Measurements from ENCODE around the gene DCAF8. TPM values are rescaled to one million over a fixed set of nuclear protein-coding genes. Genes with fewer than 3 reads are reported as not detected.

The DCAF8 gene
- total RNA-seq, 1 experiment from 2014 or later = 126 TPM

DNA sequence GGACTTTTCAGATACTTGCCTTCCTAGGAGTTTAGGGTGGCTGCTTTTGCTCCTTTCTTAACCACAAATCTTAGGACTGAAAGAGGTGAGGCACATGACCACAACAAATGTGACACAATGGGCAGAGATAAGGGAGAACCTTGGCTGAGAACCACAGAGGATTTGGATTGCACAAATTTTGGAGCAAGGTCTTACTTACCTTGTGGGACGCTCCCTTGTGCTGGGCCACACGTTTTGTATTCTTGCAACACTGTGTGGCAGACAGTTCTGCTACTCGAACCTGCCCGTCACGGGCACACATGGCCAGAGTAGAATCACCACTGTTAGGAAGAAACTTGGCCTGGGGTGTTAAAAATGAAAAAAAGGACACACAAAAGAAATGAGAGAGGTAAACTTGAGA is 23.9 kb downstream of the DCAF8 start:
- TF ChIP-seq, protein P1, sequence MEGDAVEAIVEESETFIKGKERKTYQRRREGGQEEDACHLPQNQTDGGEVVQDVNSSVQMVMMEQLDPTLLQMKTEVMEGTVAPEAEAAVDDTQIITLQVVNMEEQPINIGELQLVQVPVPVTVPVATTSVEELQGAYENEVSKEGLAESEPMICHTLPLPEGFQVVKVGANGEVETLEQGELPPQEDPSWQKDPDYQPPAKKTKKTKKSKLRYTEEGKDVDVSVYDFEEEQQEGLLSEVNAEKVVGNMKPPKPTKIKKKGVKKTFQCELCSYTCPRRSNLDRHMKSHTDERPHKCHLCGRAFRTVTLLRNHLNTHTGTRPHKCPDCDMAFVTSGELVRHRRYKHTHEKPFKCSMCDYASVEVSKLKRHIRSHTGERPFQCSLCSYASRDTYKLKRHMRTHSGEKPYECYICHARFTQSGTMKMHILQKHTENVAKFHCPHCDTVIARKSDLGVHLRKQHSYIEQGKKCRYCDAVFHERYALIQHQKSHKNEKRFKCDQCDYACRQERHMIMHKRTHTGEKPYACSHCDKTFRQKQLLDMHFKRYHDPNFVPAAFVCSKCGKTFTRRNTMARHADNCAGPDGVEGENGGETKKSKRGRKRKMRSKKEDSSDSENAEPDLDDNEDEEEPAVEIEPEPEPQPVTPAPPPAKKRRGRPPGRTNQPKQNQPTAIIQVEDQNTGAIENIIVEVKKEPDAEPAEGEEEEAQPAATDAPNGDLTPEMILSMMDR (IDR thresholded peaks at IDR 0.05; ENCODE audit: unreplicated experiment) = no peak
- no peak overlapping the region for H3K27ac Mint-ChIP-seq (ENCODE audit: unreplicated experiment)
- no peaks in the 10 kb centered on the region for H3K4me1 Mint-ChIP-seq (ENCODE audit: low read depth, unreplicated experiment)
- no peaks in the 10 kb centered on the region for H3K36me3 Mint-ChIP-seq (ENCODE audit: insufficient read depth, unreplicated experiment)
- CTCF ChIA-PET = no interaction called here
- H3K9me3 Mint-ChIP-seq (ENCODE audit: low read depth, unreplicated experiment) = no peaks in the 10 kb centered on the region
- no peak for DNase-seq
- intact Hi-C loops (cut with micrococcal nuclease; ENCODE audit: unreplicated experiment) = no loop called here
- no peak overlapping the region for H3K4me3 Mint-ChIP-seq (ENCODE audit: low read depth, unreplicated experiment)
- no peaks in the 10 kb centered on the region for H3K27me3 Mint-ChIP-seq (ENCODE audit: unreplicated experiment)
- BruUV-seq (replicated peaks) = no TSS peak

DNA sequence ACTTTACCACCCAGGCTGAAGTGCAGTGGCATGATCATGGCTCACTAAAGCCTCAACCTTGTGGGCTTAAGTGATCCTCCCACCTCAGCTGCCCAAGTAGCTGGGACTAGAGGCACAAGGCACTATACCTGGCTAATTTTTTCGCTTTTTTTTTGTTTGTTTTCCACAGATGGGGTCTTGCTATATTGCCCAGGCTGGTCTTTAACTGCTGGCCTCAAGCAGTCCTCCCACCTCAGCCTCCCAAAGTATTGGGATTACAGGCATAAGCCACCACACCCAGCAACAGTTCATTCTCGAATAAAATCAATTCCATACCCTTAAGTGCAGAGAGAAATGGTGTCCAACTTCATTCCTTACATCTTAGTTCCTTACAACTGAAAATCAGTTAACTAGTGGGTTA is 24.8 kb downstream of the DCAF8 start:
- CTCF ChIA-PET = no interaction called here
- Mint-ChIP-seq H3K27ac (ENCODE audit: unreplicated experiment) (no peak overlapping the region), H3K4me3 (ENCODE audit: low read depth, unreplicated experiment) (no peak overlapping the region), H3K36me3 (ENCODE audit: insufficient read depth, unreplicated experiment) (no peaks in the 10 kb centered on the region), H3K4me1 (ENCODE audit: low read depth, unreplicated experiment) (no peaks in the 10 kb centered on the region), H3K9me3 (ENCODE audit: low read depth, unreplicated experiment) (no peaks in the 10 kb centered on the region), H3K27me3 (ENCODE audit: unreplicated experiment) (no peaks in the 10 kb centered on the region)
- TF ChIP-seq, protein P1 (IDR thresholded peaks at IDR 0.05; ENCODE audit: unreplicated experiment) = no peak
- BruUV-seq (replicated peaks) = no TSS peak
- DNase-seq = no peak
- intact Hi-C loops (cut with micrococcal nuclease; ENCODE audit: unreplicated experiment) = no loop called here

DNA sequence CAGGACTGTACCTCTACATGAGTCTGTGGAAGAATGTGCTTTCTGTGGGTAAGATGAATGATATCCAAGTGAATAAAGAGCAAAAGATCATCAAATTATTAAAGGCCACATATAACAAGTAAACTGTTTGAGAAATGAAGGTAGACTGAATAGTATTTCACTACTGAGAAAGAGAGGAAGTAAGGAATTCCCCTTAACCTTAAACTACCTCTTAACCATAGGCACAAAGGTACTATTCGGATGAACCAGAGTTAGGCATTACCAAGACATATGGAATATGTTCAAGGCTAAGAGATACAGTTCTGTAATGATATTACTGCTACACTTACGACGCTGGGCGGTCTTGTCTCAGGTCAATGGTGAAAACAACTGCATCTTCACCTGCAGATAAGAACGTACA is 25.5 kb downstream of the DCAF8 start:
- H3K4me3 Mint-ChIP-seq (ENCODE audit: low read depth, unreplicated experiment) = no peak overlapping the region
- CTCF ChIA-PET = no interaction called here
- DNase-seq = no peak
- H3K27me3 Mint-ChIP-seq (ENCODE audit: unreplicated experiment) = no peaks in the 10 kb centered on the region
- H3K27ac Mint-ChIP-seq (ENCODE audit: unreplicated experiment) = no peak overlapping the region
- H3K9me3 Mint-ChIP-seq (ENCODE audit: low read depth, unreplicated experiment) = no peaks in the 10 kb centered on the region
- intact Hi-C loops (cut with micrococcal nuclease; ENCODE audit: unreplicated experiment) = no loop called here
- TF ChIP-seq, protein P1 (IDR thresholded peaks at IDR 0.05; ENCODE audit: unreplicated experiment) = no peak
- no peaks in the 10 kb centered on the region for H3K4me1 Mint-ChIP-seq (ENCODE audit: low read depth, unreplicated experiment)
- no TSS peak for BruUV-seq (replicated peaks)
- H3K36me3 Mint-ChIP-seq (ENCODE audit: insufficient read depth, unreplicated experiment) = no peaks in the 10 kb centered on the region

DNA sequence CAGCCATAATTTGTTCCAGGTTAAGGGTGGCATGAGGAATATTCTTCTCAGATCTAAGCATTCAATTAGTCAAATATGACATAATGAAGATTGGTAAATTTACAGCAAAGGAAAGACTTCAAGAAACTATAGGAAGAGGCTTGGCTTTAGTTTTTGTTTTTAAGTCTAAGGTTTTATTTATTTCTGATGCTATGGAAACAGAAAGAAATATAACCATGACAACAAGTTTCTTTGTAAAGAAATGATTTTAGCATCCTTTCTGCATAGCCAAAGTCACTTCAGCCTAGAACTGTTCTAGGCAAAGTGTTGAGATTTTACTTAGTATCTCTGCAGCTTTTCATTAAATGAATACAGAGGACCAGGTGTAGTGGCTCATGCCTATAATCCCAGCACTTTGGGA is 29.4 kb downstream of the DCAF8 start:
- TF ChIP-seq, protein P1 (IDR thresholded peaks at IDR 0.05; ENCODE audit: unreplicated experiment) = no peak
- no TSS peak for BruUV-seq (replicated peaks)
- H3K4me3 Mint-ChIP-seq (ENCODE audit: low read depth, unreplicated experiment) = no peak overlapping the region
- intact Hi-C loops (cut with micrococcal nuclease; ENCODE audit: unreplicated experiment) = no loop called here
- H3K27me3 Mint-ChIP-seq (ENCODE audit: unreplicated experiment) = no peaks in the 10 kb centered on the region
- H3K36me3 Mint-ChIP-seq (ENCODE audit: insufficient read depth, unreplicated experiment) = peaks cover 22% of the 10 kb centered on the region
- H3K4me1 Mint-ChIP-seq (ENCODE audit: low read depth, unreplicated experiment) = no peaks in the 10 kb centered on the region
- DNase-seq = no peak
- H3K9me3 Mint-ChIP-seq (ENCODE audit: low read depth, unreplicated experiment) = no peaks in the 10 kb centered on the region
- H3K27ac Mint-ChIP-seq (ENCODE audit: unreplicated experiment) = no peak overlapping the region
- CTCF ChIA-PET = interaction anchor here (1.5 kb wide), 1 partner anchor 19 kb away, joined by 4 read pairs; no protein-coding TSS in a partner anchor
